Muscle of back (tissue), 11 donors: Measurements from ENCODE around the gene LRGUK. TPM values are rescaled to one million over a fixed set of nuclear protein-coding genes. Genes with fewer than 3 reads are reported as not detected.

Experiments
- DNase-seq, 3 donors: peaks; one replicate each; pipeline versions ENCODE4 v3.0.0 to v3.0.0-alpha.2; 2013
- polyA plus RNA-seq, 10 donors: library from polyadenylated mRNA; unstranded; fragments of 120-200 nt; gene quantifications; one replicate each; pipeline ENCODE4 v1.2.1, GENCODE V29; 2013; ENCODE audit not compliant: insufficient read length in 10 of 10

The LRGUK gene
- polyA plus RNA-seq, 10 donors: 0.31 to 1.2 (median 0.70) TPM

DNA sequence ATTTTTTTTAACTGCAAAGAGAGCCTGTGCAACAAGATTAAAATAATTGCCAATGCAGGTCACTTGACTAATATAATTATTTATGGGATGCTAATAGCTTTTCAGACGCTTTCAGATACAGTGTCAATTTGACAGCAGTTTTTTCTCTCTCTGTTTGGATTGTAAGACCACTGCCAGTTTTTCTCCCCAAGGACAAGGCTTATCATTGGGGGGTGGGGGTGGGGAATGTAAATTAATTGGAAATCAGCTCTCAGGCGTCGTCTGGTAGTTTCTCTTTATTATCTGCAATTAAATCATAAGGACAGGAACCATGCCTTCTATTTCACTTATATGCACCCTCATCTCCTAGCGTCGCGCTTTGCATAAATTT, 559 bp upstream of the LRGUK start:
- DNase-seq: no peak

DNA sequence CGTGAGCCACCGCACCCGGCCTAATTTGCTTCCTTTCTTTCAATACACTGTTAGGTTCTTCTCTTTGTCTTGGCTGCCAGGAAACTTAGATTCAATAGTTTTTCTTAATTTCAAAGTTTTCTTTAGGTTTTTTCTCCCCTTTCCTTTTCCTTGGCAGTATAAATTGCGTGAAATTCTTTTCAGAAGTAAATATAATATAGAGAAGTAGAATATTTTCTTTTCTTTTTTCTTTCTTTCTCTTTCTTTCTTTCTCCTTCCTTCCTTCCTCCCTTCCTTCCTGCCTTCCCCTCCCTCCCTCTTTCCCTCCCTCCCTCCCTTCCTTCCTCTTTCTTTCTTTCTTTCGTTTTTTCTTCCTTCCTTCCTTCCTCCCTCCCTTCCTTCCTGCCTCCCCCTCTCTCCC, 1.7 kb downstream of the LRGUK start:
- no peak for DNase-seq

DNA sequence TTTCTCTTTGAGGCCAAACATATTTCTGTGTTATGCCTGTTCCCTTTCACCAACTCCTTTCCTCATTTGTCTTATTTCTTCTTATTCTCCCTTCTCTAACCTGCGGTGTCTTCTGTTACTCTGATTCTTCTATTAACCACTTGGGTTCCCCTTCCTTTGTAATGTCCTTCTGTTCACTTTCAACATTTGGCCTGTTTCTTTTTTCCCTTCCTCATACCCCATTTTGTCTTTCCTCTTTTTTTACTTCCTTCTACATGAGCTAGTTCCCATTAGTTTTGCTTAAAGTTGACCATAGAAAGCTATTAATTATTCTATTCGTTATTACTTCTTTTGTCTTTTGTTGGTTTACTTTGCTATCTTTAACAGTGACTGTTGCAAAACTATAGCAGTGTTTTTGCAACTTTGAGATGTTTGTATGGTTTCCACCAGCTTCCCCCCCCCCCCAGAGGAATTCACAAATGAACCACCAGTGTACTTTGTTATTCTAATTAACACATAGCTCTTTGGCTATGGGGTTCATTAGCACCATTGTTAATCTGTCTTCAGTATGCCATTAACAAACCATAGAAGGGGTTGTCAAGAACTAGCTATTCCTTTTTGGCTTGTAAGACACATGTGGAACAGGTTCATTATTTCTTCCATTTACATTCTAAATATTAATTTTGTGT, 2.9 kb downstream of the LRGUK start:
- DNase-seq: no peak

DNA sequence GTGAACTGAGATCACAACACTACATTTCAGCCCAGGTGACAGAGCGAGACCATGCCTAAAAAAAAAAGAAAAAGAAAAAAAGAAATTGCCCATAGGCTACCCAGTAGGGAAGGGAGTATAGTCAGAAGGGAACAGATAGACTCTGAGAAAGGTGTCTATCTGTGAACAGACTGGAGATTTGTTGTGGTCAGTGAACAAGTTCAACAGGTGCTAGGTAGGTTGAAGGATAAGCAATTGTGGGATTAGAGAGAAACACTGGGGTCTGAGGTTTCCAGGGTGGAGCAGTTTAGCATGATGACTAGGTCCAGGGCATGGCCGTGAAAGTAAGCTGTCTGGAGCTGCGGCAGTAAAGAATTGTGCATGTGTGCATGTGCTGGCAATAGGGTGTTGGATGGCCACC, 6.9 kb downstream of the LRGUK start:
- DNase-seq: no peak

DNA sequence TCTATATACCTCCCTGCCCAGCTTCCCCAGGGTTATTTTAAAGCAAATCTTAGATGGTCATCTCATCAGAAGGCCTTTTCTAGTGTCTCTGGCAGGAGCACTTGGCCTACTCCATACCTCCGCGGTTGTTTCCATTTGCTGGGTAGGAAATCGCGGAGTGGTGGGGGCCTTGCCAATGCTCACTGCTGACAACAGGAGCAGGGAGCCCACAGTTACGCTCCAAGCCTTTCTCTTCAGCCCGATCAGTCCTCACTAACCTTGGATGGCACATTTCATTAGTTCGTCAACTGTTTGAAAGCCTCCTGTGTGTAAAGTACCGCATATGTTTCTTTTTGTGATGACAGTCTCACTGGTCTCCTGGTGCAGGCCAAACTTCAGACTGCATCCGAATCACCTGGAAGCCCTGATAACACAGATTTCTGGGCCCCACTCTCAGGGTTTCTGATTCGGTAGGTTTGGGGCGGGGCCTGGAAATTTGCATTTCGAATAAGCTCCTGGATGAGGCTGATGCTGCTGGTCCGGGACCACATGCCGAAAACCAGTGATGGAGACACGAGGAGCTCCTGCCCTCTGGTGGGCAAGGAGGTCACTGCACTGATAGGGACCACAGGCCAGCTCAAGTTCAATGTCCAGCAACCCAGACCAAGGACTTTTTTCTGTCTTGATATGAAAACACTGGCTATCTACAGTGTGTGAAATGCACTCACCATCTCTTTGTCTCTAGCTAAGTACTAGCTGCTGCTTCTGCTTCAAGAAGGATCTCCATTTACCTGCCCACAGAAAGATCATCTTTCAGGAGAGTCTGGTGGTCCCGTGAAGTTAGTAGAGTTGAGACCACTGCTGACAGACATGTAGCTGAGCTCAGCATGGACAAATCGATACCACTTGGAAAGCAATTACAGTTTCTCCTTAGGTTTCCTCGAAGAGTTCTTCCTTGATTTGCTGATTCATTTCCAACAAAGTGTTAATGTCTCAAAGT, 14.0 kb downstream of the LRGUK start:
- DNase-seq: peak; percentile 34 to 75 (median 61)

DNA sequence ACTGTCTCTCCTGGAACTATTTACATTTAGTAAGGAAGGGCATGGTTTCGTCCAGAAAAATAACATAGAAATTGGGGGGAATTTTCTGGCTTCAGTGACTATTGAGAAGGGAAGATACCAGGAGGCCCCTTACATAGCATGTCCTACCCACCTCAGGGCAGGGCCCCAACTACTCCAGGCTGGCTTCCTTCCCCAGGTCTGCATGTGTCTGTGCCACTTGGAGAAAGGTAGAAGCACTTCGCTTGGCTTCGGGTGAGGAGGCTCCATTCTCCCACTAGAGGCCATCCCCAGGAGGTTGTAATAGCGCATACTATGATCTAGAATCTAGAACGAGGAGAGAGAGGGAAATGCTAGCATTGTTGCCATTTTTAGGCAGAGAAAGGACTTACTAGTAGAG, 14.7 kb downstream of the LRGUK start:
- no peak for DNase-seq

DNA sequence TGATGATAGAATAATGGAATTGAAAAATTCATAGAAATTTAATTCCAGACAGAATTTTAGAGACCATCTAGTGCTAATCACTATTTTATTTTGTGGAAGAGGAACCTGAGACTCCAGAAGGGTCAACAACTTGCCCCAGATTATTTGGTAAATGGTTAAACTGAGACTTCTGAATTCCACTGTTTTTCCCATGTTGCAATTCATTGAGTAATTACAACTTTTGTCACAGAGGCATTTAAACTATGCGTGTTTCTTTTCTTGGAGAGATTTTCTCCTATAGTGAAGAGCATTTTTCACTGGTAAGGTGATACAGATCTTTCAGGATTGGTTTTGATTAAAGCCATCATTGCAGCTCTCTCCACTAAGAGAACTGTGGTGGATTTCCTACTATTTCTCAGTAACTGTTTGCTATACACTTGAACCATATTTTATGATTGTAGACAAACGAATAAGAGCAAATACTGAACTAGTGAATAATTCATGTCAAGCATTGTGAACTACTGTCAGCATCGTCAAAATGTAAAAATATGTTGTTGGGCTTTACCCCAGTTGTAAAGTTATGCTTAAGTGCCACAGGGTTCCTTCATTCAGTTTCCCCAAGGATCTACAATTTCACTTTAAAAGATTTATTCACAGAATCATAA, 26.5 kb downstream of the LRGUK start:
- DNase-seq: no peak

DNA sequence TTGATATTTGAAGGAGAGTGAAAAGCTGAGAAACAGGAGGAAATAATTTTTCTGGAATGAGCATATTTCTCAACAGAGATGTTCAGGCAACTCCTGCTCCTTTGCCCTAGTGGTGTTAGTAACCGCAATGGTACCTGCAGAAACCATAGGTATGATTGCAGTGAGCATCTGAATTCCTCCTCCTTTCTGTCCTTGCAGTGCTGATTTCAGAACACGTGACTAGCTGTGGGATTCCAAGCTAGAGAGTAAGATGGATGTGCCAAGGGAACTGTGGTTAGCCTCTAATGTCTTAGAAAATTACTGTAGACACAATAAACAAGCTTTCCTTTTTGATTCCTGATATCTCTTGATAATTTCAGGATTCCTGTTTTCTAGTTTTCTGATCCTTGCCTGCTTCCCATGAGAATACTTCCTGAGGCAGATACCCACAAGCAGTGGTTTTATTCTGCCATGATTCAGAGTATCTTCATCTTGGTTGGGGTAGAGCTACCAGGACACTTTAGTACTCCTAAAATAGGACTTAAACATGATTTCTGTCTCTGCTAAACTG, 27.5 kb downstream of the LRGUK start:
- DNase-seq: no peak

DNA sequence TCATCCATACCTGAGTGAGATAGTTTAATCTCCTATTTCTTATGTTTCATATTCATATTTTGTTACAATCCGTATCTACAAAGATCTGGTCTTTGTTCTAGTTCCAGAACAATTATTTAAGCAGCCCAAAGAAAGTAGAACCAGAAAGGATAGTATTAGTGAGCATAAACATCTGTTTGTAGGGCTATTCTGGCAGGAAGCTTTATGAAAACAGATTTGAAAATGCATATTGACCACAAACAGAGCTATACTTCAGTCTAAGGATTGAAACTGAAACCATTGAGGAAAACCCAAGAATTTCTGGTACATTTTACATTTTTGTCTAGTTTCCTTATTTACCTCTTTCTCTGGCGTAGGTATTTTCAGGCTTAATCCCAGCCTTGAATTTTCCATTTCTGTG, 28.1 kb downstream of the LRGUK start:
- DNase-seq: no peak

DNA sequence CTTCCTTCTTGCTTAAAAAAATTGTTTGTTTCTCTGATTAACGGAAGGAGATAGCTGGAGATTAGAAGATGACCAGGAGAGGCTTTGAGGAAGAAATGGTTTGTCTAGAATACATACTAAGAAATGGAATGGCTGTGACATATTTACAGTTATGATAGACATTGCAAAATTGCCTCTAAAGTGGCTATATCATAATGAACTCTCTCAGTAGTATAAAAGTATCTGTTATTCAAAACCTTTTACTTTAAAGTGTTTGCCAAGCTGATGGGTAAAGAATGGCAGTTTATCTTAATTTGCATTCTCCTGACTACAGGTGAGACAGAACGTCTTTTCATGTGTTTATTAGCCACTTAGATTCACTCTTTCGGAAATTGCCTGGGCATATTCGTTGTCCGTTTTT, 28.7 kb downstream of the LRGUK start:
- DNase-seq: no peak

DNA sequence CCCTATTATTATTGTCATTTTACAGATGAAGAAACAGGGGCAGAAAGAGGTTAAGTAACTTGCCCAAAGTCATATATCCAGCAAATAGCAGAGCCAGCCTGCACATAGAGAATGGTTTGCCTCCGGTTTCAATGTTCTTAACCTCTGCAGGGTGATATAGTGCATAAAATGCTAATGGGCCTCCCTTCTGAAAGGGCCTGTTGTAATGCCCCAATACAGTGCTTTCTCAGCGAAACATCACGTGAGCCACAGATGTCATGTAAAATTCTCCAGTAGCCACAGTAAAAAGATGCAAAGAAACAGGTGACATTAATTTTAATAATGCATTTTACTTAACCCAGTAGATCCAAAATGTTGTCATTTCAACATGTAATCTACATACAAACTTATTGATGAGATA, 38.1 kb downstream of the LRGUK start:
- no peak for DNase-seq

DNA sequence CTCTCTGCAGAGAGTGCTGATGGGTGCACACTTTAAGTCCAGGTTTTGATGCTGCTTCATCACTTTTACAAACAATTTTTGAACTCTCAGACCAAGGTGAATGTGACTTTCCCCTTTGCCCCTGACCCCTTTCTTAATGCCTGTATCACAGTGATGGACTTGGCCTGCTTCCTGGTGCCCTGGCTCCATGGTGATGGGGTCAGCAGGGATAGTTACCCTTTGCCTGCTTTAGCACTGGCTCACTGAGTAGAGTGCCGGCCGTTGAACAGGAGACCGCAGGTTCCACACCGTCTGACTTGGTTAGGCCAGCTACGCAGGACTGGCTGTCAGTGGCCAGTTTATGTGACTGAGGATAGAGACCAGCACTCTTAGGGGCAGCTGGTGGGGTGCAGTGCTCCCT, 40.1 kb downstream of the LRGUK start:
- no peak for DNase-seq

DNA sequence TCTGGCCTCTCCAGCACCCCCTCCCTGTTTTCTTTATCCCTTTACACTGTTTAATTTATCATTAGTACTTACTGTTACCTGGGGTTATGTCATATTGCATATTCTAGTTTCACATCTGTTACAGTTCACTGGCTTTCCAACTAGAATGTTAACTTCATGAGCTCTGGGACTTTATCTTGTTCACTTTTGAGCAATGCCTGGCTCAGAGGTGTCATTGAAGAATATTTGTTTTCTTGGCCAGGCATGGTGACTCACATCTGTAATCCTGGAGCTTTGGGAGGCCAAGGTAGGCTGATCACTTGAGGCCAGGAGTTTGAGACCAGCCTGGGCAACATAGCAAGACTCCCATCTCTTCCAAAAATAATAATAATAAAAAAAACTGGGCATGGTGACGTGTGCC, 40.7 kb downstream of the LRGUK start:
- no peak for DNase-seq

DNA sequence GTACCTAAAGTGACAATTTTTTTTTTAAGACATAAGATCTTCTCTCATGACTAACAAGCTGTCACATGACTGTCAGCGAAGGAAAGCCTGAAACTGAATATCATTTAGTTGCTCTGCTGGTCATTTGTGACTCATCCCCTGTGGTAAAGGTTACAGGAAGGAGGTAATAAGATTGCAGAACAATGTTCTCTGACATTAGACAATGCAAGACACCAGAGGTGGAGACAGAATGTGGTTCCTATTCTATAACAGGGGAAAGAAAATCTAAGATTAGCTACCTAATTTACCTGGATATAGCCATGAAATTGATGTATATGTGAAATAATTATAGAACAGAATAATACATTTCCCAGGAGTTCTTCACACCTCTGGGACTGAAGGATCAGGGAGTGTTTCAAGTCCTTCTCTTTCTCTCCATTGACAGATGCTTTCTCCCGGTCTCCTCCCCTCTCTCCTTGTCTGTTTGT, 47.7 kb downstream of the LRGUK start:
- peak in 1 of 3 donors; percentile 38 for DNase-seq

DNA sequence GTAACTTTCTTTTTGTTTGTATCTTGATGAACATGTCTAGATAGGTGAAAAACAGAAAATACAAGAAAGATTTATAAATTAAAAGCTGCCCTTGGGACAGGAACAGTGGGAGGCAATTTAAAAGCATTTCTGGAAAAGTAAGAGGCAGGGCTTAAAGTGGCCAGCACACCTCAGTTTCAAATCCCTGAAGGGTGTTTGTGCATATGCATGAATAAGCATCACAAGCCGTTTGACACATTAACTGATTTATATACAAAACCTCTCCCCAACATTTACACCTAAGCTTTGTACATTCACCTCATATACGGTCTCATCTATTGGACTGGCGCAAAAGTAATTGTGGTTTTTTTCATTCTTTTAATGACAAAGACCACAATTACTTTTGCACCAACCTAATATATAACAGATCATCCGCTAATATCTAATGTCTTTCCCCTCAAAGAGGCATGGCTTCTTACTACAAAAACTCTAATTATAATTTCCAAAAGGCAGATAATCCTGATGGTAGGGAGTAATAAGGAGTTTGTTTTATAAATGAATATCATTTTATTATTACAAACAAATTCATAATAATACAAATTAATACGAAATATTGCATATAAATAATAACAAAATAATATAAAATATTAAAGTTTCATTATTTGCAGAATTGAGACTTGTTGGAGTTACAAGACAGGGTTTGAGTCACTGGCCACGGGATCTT, 48.3 kb downstream of the LRGUK start:
- no peak for DNase-seq

DNA sequence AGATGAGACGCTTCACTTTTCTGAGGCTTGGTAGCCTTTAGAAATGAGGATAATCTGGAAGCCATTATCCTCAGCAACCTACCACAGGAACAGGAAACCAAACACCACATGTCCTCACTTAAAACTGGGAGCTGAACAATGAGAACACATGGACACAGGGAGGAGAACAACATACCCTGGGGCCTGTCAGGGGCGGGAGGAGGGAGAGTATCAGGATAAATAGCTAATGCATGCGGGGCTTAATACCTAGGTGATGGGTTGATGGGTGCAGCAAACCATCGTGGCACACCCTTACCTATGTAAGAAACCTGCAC, 48.9 kb downstream of the LRGUK start:
- DNase-seq: no peak

DNA sequence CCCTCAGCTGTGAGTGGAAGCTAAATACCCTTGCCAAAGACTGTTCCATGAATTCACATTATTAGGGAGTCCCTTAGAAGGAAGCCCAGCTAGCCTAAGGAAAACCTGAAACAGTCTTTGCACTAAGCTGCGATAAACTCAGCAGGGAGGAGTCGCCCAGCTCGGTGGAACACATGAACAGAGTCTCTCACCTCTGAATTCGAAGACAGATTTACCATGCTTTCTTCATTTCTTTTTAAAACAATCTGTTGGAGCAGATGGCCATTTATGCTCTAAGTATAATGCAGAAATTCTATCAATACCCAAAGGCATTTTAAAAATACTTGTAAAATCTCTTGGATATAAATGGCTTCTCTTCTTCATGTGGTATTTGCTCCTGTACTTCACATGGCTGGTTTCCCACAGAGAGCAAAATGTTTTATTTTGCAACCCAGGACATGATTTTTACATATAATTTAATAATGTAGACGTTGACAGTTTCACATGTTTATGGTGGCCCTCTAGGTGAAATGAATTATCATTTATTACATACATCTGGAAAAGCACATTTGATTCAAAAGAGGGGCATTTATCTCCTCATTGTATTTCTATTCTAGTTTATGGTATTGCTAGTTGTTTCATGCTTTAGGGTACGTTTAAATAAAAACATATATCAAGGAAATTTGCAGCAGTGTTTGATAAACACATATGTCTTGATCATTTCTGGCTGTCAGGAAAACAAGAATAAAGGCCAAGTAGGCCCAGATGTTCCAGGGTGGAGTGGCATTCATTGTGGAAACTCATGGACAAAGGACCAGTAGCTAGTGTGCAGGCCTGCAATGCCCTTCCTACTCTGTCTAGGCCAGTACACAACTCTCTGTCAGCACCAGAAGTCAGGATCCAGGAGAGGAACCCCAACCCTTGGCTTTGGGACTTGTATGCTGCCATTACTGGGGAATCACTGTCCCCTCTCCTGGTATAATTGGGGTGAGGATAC, 52.2 kb downstream of the LRGUK start:
- no peak for DNase-seq

DNA sequence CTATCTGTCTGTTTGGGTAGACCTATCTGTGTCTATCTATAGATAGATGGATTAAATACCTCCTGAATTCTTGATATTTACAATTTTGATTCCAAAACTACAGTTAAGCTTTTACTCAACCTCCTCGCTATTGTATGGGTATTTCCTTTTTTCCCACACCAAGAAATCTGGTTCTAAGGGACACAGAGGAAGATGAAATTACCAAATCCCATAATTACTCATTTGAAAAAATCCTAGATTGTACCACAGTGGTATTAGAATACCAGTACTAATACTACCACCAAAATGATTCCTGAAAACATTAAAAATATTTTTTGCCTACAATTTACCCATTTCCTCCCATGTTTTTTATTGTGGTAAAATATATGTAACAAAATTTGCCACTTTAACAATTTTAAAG, 53.2 kb downstream of the LRGUK start:
- no peak for DNase-seq

DNA sequence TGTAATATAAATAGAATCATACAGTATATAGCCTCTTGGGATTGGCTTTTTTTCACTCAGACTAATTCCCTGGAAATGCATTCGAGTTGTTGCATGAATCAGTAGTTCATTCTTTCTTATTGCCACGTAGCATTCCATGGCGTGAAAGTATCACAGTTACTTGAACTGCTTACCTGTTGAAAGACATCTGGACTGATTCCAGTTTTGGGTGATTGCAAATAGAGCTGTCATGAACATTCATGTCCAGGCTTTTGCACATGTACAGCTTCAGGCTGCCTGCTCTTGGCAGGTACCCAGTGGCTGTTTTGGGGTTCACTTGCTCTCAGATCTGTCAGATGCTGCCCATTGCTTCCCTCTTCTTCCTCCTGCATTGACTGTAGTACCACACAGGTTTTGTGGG, 54.9 kb downstream of the LRGUK start:
- DNase-seq: no peak

DNA sequence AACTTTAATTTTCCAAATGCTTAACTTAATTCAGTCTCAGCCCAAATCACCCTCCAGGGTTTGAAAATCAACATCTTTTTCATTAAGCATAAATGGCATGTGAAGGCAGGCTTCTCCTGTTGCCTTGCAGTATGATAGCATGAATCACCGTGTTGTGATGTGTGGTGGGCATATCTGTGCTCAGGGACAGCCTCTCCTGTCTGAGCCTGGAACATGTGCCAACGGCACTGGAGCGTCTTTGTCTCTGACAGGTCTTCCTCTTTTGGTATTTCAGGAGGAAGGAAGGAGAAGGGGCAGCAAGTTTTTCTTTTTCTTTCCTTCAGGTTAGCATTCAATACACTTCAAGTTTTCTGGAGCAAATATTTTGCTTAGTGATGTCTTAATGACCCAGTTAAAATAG, 57.6 kb downstream of the LRGUK start:
- DNase-seq: no peak

DNA sequence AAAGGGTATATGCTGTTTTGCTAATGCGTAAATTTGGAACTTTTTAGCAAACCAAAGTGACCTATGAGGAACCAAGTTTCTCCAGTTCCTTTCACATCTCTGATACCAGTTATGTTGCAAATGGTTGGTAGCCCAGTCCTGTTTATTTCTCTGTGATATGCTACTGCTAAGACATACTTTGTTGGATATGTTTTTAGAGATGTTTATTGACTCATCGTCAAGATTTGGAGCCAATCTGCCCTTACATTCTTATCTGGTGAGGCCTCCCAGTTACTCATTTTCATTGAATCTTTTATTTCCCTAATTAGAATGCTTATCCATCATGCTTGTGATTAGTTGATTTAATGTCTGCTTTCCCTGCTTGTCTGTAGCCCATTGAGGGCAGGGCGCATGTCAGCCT, 58.9 kb downstream of the LRGUK start:
- DNase-seq: no peak
